Measurements from ENCODE around the gene AADAT.
A peak's percentile ranks its signal among the peaks of the same experiment; 100 is the strongest.

Gene AADAT

GRCh38 chr4:170027181-170027829 lies 62.5 kb downstream of the AADAT start:
- DNase-seq: peak; percentile 87

GRCh38 chr4:170026253-170027021 lies 63.3 kb downstream of the AADAT start, which contains the start of gene MFAP3L:
MFAP3L (minus strand) TSS chr4:170026395; CDS start chr4:170005877, 20,518 bp downstream.
- peak; percentile 89 for DNase-seq

GRCh38 chr4:170025523-170026252 lies 64.1 kb downstream of the AADAT start:
- DNase-seq: no peak

GRCh38 chr4:170022211-170022610 lies 67.5 kb downstream of the AADAT start:
- no peak for DNase-seq

- DNase-seq: no peak
These were observed 72.5 kb downstream of the AADAT start for GRCh38 chr4:170017252-170017651.

GRCh38 chr4:170015285-170015684 lies 74.5 kb downstream of the AADAT start:
- no peak for DNase-seq

GRCh38 chr4:170014359-170015011 lies 75.3 kb downstream of the AADAT start:
- peak; percentile 0 for DNase-seq

GRCh38 chr4:170012629-170012958 lies 77.2 kb downstream of the AADAT start:
- DNase-seq: no peak

GRCh38 chr4:170011921-170012628 lies 77.7 kb downstream of the AADAT start:
- peak; percentile 62 for DNase-seq
